Esophagus muscularis mucosa (tissue), 4 donors: Measurements from ENCODE around the gene PATE2.

Experiments used
- CTCF ChIP-seq, 3 experiments: fragments of 200-600 bp in 2 of 3; fragments of 450-650 bp in 1 of 3; sonication (generic) in 2 of 3; IDR thresholded peaks; one replicate each; pipeline ENCODE4 v1.5.1; 2017 to 2019; ENCODE audit warnings: antibody characterized with exemption in 3 of 3, mild to moderate bottlenecking in 2 of 3, moderate library complexity in 1 of 3
- EP300 ChIP-seq: sonication (generic); formaldehyde crosslinking; IDR thresholded peaks from one replicate; pipeline ENCODE4 v1.6.1; 2017; ENCODE audit warnings: antibody characterized with exemption
- POLR2A ChIP-seq: fragments of 450-650 bp; IDR thresholded peaks from one replicate; pipeline ENCODE4 v1.6.1; 2017; ENCODE audit warnings: antibody characterized with exemption, moderate library complexity, mild to moderate bottlenecking, low read depth

GRCh38 chr11:125766251-125766650, 12.4 kb downstream of the PATE2 start:
- TF ChIP-seq CTCF (IDR thresholded peaks at IDR 0.05) (no peak), EP300 (no peak), POLR2A (no peak)
